HG03135 (cell line): ENCODE measurements around the gene USE1.
A peak's percentile ranks its signal among the peaks of the same experiment; 100 is the strongest.

Experiments used
- ATAC-seq: cut with Tn5 transposase; IDR thresholded peaks from one replicate; pipeline ENCODE4 v1.9.1; 2021; ENCODE audit warnings: mild to moderate bottlenecking, moderate library complexity; ENCODE audit not compliant: unreplicated experiment

The USE1 gene

DNA sequence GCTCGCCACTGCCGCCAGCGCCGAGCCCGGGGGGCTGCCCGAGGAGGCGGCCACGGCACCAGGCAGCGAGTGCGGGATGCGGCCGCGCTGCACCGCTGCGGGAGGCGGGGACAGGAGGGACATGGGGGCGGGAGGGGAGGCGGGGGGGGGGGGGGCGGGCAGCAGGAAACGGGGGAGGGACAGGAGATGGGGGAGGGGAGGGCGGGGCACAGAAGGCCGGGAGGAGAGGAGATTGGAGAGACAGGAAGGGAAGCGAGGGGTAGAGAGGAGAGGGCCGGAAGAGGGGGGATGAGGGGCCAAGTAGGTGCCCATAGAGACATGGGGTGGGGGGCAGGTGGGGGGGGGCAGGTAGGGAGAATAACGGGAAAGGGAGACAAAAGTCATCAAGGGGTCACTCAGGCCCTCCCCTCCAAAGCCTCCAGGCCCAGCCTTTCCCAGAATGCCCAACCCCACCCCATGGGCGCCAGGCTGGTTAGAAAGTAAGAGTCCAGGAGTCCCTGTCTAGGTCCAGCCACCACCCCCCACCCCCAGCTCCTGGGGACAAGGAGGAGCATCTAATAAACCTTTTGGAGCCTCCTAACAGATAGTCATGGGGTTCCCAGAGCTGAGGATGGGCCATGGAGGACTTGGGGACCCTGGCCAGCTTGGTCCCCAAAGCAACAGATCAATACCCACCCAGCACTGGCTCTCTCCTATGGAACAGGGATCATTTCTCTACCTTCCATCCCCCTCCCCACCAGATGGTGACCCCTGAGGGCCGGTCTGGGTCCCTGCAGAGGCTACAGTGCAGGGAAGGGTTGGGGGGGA, 21.0 kb downstream of the USE1 start:
- no peak for ATAC-seq

DNA sequence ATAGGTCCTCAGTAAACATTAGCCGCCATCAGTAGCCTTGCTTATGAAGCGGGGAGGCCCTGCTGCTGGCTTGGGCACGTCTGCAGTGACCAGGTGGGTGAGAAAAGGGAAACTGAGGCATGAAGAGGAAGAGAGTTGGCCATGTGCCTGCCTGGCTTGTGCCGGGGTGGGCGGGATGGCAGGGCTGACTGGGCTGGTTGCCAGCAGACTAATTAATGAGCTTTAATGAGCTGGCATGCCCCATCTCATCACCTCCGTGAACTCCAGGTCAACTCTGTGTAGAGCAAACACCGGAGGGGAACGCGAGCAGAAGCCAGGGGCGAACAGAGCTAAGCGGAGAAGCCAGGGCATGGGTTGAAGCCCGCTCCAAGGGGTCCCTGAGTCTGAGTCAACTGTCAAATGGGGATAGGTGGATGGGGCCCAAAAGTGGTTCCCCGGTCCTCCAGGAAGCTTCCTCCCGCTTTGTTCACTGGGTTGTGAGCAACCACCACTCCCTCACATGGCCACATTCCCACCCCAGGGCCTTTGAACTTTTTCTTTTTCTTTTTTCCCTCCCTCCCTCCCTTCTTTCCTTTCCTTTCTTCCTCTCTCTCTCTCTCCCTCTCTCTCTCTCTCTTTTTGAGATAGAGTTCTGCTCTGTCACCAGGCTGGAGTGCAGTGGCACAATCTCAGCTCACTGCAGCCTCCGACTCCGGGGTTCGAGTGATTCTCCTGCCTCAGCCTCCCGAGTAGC, 21.8 kb downstream of the USE1 start:
- ATAC-seq = no peak

DNA sequence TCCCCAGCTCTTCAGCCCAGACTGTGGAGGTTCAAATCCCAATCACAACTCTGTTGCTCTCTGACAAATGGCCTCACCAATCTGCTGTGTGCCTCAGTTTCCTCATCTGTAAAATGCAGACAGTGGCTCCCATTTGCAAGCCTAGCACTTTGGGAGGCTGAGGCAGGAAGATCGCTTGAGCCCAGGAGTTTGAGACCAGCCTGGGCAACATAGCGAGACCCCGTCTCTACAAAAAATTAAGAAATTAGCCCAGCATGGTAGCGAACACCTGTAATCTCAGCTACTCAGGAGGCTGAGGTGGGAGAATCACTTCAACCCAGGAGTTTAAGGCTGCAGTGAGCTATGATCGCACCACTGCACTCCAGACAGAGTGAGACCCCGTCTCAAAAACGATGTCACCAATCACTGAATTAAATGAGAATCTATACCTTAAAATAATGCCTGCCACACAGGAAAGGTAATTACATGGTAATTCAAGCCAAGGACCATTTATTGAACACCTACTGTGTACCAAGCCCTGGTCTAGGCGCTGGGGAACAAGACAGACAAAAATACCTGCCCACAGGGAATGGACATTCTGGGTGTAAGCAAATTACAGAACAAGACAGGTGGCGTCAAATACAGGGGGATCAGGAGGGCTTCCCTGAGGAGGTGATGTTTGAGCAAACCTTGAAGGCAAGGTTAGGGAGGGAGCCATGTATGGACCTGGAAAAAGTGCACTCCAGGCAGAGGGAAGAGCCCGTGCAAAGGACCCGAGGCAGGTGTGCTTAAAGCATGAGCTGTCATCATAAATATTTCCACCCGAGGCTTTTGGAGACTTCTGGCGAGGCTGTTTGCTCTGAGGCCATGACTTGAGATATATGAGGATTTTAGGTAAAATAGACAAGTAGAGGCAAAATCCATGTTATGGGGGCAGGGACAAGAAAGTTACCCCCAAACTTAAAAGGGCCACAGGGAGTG, 22.9 kb downstream of the USE1 start:
- ATAC-seq = no peak

- no peak for ATAC-seq
Observed at GRCh38 chr19:17240062-17240752, 25.1 kb downstream of the USE1 start.

DNA sequence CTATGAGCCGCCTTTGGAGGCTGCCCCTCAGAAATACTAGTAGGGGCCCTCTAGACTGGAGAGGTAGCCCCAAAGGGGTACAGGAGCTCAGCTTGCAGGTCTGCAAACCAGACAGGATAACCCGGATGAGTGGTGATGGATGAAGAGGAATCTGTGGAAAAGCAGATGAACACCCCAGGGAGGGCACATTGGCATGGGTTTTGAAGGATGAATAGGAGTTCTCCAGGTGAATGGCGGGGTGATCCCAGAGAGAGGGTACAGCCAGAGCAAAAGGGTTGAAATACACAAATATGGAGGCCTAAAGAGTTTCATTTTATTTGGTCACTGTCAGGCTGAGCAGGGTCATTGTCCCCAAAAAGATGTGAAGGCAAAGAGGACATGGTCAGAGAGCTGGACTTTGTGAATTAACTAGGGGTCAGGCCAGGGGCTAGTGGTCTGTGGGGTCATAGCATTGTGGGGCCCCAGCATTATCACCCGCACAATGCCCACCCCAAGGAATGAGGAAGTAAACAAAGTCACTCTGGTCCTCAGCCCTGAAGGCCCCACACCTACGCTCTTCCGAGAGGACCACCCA, 25.8 kb downstream of the USE1 start:
- no peak for ATAC-seq

DNA sequence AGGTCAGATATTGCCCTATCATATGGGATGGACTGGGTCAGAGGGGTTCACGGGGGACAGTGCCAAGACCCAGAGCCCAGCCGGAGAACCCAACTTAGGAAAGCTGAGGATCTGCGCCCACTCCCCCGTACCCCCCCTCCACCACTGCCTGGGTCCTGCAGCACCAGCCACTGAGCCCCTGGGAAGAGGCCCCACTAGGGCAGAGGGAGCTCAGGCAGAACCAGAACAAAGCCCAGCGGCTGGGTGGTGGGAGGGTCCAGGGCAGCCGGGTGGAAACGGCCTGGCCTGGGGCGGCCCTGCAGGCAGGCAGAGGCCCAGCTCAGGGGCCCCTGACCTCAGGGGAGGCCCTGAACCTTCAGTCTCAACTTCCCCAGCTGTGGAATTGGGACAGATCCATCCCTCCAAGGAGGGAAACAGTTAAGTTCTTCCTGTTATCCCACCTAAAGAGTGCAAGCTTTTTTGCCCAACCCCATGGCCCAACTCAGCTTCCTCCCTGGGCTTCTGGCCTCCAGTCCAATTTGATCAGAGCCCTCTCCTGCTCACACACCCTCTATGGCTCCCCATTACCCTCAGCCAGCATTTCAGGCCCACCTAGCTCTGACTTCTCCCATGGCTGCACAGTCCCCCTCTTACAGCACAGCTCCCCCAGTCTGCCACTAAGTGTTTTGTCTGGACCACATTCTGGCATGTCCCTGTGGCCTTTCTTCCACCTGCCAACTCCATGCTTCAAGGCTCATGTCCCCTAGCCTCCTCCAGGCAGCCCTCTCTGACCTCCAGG, 27.5 kb downstream of the USE1 start:
- ATAC-seq = no peak

DNA sequence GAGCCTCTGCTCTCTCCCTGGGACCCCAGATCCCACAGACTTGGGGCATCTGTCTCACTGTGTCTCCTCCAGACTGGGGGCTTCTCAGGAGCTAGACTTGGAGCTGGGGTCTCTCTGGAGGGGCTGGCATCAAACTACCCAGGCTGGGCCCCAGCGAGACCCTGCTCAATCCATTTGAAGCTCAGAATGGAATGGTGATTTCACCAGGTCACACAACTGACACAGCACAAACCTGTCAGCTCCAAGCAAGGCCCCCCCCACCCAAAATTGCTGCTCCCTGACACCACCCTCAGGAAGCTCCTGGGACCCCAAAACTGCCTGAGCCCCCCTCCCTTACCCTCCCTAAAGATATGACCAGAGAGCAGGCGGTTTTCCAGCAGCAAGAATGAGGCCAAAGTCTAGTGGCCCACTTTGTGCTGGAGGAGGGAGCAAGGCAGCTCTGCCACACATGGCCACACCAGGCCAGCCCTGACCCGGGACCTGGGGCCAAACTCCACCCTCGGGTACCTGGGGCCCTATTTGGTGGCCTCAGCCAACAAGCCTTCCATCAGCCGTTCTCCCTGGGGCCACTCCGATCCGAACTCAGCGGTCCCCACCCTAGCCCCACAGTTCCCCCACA, 28.2 kb downstream of the USE1 start:
- ATAC-seq = no peak

- ATAC-seq = no peak
Observed at GRCh38 chr19:17243830-17244617, 28.9 kb downstream of the USE1 start.

DNA sequence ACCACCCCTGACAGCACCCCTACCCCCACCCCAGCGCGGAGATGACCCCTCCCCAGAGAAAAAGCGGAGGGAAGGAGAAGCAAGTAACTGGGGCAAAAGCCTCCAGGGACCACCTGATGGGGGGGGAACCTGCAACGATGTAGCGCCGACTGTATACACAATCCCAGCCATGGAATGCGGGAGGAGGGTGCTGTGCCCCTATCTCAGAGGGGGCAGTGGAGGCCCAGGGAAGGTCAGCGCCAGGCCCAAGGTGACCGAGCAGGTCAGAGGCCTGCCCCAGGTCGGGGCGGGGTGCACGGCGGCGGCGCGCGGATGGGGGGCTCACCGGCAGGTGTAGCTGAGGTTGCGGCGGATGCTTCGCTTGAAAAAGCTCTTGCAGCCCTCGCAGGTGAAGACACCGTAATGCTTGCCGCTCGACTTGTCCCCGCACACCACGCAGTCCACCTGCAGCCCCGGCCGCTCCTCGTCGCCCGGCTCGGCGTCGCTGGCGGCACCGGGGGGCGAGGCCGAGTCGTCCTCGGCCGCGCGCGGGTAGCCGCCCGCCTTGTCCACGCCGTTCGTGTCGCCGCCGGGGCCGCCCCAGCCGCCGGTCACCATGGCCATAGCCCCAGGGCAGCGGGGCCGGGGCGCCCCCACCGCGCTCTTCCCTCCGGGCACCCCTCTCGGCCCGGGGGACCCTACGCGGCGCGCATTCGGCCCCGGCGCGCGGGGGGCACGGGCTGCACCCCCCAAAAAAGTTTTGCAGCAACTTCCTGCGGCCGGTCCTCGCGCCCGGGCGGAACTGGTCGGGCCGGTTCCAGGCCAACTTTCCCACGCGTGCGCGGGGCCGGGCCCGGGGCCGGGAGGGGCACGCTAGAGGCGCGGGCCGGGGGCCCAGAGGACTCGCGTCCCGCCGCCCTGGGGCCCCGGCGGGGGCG, 29.7 kb downstream of the USE1 start:
- ATAC-seq = no peak

DNA sequence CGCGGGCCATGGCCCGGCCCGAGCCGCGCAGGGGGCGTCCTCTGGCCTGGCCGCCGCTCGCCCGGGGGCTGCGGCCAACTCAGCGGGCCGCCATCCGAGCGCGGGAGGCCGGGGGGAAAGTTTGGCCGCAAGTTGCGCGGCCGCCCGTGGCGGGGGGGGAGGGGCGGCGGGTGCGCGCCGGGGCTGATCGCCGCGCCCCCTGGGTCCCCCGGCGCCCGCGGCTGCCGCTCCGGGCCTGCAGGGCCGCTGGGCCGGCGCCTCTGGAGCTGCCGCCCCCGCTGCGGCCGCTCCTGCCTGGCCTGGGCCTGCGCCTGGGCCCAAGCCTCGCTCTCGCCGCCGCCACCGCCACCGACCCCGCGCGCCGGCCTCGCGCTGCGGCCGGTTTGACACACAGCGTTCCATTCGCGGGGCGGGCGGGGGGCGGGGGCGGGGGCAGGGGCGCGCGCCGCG, 30.4 kb downstream of the USE1 start, which contains the start of gene NR2F6:
NR2F6 (minus strand) TSS at position 385 of the 450 bp plus-strand sequence. CDS start 699 bp downstream, outside the sequence.
- ATAC-seq = peak; percentile 6

- peak; percentile 11 for ATAC-seq
Observed at GRCh38 chr19:17246681-17247425, 31.7 kb downstream of the USE1 start.

GRCh38 chr19:17248011-17248776, 33.0 kb downstream of the USE1 start:
- no peak for ATAC-seq

GRCh38 chr19:17249887-17250548, 34.9 kb downstream of the USE1 start:
- ATAC-seq = no peak

DNA sequence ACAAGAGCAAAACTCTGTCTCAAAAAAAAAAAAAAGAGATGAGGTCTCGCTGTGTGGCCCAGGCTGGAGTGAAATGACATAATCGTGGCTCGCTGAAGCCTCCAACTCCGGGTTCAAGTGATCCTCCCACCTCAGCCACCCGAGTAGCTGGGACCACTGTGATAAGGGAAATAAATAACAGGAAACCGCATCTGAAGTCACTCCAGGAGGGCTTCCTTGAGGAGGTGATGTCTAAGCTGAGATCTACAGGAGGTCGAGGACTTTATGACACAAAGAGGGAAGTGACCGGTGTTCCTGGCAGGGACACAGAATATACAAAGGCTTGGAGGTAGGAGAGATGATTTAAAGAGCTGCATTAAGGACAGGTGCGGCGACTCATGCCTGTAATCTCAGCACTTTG, 39.5 kb downstream of the USE1 start:
- no peak for ATAC-seq

GRCh38 chr19:17255150-17255621, 40.0 kb downstream of the USE1 start:
- no peak for ATAC-seq
